GM21367 (cell line): Measurements from ENCODE around the gene SLC10A3.

Experiments
- ATAC-seq: cut with Tn5 transposase; IDR thresholded peaks from one replicate; pipeline ENCODE4 v1.9.1; 2021; ENCODE audit not compliant: unreplicated experiment

SLC10A3 gene

DNA sequence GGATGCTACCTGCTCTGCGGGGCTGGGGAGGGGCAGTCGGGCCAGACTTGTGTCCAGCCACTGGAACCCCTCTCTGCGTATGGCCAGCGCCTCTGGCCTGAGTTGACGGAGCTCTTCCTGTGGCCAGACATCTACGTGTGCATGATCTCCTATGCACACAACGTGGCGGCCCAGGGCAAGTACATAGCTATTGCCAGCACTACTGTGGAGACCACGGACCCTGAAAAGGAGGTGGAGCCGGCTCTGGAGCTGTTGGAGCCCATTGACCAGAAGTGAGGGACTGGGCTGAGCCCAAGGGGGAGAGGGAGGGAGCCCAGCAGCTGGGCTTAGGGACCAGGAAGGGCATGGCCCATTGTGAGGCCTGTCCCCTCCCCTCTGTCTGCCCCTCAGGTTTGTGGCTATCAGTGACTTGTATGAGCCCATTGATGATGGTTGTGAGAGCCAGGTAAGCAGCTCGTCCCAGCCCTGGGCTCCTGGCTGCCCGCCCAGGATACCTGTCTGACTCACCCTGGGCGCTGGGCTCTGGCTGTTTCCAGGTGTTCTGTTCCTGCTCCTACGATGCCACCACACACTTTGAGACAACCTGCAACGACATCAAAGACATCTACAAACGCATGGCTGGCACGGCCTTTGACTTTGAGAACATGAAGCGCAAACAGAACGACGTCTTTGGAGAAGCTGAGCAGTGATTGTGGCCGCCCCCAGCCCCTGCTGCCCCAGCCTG lies 48.3 kb downstream of the SLC10A3 start:
- no peak for ATAC-seq

DNA sequence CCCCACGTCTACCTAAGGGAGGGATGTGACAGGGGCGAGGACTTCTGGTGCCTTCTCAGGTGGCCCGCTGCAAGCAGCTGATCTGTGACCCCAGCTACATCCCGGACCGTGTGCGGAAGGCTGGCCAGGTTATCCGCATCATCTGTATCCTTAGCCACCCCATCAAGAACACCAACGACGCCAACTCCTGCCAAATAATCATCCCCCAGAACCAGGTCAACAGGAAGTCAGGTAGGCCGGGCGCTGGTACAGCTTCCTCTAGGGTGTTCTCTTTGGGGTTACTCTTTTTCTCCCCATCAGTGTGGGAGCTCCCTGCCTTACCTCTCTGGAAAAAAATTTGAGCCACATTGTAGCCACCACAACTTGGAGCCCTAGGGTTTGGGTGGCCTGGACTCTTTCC lies 48.9 kb downstream of the SLC10A3 start:
- no peak for ATAC-seq

- ATAC-seq, result no peak
Measured at GRCh38 chrX:154440623-154441357, 49.6 kb downstream of the SLC10A3 start.

DNA sequence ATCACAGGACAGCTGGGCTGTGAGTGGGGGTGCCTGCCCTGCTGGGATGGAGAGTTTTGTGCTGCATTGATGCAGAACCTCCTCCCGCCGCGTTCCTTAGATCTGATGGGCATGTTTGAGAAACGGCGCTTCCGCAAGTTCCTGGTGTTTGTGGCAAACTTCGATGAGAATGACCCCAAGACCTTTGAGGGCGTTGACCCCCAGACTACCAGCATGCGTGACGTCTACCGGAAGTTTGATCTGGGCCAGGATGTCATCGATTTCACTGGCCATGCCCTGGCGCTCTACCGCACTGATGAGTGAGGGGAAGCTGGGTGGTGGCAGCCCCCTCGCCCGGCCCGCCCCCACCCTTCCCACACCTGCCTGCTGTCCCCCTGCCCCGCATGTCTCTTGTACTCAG lies 50.6 kb downstream of the SLC10A3 start:
- ATAC-seq, result no peak

GRCh38 chrX:154437971-154438893 lies 52.2 kb downstream of the SLC10A3 start:
- no peak for ATAC-seq
